Muscle of arm (tissue), 12 donors: ENCODE results near the gene CALHM1. TPM values are rescaled to one million over a fixed set of nuclear protein-coding genes. Genes with fewer than 3 reads are reported as not detected.
"Not testable (repeated sequence)": the region's sequence is repeated elsewhere in the genome, so short reads cannot be mapped to it uniquely, and the experiment has no call there.

Source experiments
- DNase-seq: peaks from one replicate; pipeline ENCODE4 v3.0.0-alpha.2; 2013
- polyA plus RNA-seq, 12 donors: library from polyadenylated mRNA; unstranded; fragments of 120-200 nt; gene quantifications; one replicate each; pipeline ENCODE4 v1.2.1, GENCODE V29; 2013; ENCODE audit not compliant: insufficient read length in 12 of 12

Gene CALHM1
- polyA plus RNA-seq, 12 donors: 0.17 TPM; not detected in 11

- no peak for DNase-seq
Measured at GRCh38 chr10:103429647-103430046, 29.1 kb downstream of the CALHM1 start.

DNA sequence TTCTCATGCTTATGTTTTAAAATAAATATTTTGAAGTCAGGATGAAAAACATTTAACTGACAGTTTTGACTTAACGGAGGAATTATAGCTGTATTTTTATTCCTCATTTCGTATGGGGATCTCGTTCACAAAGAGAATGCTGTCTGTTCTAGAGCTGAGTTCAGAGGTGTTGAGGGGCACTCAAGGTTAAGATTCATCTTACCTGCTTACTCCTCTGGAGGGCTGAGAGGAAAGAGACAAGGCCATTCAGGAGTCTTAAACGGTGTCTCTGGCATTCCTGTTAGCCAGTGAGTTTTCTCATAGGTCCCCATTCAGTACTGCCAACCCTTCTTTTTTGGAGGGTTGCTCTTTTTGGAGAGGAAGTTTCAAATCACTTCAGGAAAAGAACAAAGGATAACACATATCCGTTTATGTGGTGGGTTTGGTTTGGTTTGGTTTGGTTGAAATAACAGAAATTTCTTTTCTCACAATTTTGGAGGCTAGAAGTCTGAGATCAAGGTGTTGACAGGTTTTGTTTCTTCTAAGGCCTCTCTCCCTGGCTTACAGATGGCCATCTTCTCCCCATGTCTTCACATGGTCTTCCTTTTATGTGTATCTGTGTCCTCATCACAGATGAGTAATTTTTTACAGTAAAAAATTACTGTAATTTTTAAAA, 29.6 kb downstream of the CALHM1 start:
- DNase-seq: no peak

DNA sequence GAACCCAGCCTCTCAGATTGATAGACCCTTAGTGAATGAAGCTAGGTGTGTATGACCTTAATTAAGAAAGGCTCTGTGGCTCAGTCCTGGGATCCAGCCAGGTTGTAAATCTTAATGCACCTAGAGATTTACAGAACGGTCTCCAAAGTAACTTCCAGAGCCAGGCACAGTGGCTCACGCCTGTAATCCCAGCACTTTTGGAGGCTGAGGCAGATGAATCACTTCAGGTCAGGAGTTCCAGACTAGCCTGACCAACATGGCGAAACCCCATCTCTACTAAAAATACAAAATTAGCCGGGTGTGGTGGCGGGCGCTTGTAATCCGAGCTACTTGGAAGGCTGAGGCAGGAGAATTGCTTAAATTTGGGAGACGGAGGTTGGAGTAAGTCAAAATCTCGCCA, 30.8 kb downstream of the CALHM1 start:
- no peak for DNase-seq

GRCh38 chr10:103423748-103424147, 35.0 kb downstream of the CALHM1 start:
- DNase-seq: no peak

GRCh38 chr10:103419101-103419500, 39.6 kb downstream of the CALHM1 start:
- no peak for DNase-seq

DNA sequence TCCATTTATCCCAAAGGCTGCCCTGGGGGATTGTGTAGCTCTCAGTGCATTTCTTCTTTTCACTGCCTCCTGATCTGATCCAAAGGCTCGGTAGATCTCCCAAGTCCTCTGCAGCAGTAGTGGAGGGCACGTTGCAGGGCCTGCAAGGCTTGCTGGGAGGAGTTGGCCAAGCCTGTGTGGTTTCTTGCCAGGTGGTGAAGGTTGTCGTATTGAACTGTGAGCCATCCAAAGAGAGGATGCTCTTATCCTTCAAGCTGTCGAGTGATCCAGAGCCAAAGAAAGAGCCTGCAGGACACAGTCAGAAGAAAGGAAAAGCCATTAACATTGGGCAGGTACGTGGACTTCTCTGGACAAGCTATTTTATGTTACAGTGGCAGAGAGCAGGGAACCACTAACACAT, 41.1 kb downstream of the CALHM1 start:
- DNase-seq: no peak

GRCh38 chr10:103417148-103417469, 41.6 kb downstream of the CALHM1 start:
- not testable (repeated sequence) for DNase-seq

DNA sequence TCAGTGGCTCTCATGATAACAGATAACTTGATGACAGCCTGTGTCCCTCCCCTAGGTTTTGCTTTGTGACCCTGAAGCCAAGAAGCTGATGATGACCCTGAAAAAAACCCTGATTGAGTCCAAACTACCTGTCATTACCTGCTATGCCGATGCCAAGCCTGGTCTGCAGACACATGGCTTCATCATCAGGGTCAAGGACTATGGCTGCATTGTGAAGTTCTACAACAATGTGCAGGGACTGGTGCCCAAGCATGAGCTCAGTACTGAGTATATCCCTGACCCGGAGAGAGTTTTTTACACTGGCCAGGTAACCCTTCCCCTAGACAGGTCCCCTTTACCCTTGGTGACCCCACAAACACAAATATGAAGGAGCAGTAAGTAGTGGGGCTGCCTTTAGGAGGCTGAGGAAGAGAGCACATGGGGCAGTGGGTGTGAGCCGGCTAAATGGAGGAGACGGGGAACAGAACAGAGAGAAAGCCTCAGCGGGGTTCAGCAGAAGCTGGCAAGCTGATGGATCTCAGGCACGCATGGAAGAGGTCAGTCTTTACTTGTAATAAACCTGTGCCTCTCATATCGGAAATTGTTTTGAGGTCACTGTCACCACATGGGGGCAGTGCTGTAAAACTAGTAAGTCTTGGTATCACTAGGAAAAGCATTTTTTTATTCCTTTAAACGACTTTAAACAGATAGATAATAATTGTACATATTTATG, 42.1 kb downstream of the CALHM1 start:
- DNase-seq: peak; percentile 71

GRCh38 chr10:103415581-103415980, 43.1 kb downstream of the CALHM1 start:
- DNase-seq: no peak

DNA sequence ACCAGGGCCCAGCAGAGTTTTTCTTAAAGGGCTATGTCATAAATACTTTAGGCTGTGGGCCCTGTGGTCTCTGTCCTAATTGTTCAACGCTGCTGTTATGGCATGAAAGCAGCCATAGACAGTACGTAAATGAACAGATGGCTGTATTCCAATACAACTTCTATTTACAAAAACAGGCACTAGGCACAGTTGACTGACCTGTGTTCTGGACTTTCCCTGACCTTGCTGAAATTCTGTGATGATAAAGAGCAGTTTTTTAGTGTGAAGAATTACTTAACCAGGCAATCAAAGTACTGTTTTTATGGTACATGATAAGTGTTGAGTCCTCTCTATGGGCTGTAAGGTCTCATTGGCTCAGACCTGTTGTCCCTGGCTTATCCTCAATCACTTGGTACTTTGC, 45.1 kb downstream of the CALHM1 start:
- DNase-seq: no peak

Other genes starting within 250 kb of the CALHM1 start
- not detected for gene RPEL1, start 213.0 kb downstream of the CALHM1 start, polyA plus RNA-seq
- gene INA, start 181.8 kb downstream of the CALHM1 start, polyA plus RNA-seq: 1 to 10 TPM in 1 of 12 donors, under 1 TPM in 9, not detected in 2; 0.10 to 2.0 (median 0.30) TPM
- 10 to 100 TPM in 4 of 12 donors, 1 to 10 TPM in 7, not detected in 1; 6.9 to 14.9 (median 9.6) TPM for gene PCGF6, start 107.8 kb downstream of the CALHM1 start, polyA plus RNA-seq
- gene TAF5, start 90.9 kb downstream of the CALHM1 start, polyA plus RNA-seq: 1 to 10 TPM in 11 of 12 donors, not detected in 1; 3.8 to 6.4 (median 4.6) TPM
- gene ATP5MK, start 62.4 kb downstream of the CALHM1 start, polyA plus RNA-seq: 100 to 1,000 TPM in 11 of 12 donors, not detected in 1; 168 to 300 (median 270) TPM
- gene PDCD11, start 62.3 kb downstream of the CALHM1 start, polyA plus RNA-seq: 10 to 100 TPM in 11 of 12 donors, not detected in 1; 18.1 to 29.8 (median 25.1) TPM
- 10 to 100 TPM in 11 of 12 donors, not detected in 1; 10.3 to 35.4 (median 13.9) TPM for gene CALHM2, start 6.5 kb downstream of the CALHM1 start, polyA plus RNA-seq
- under 1 TPM in 1 of 12 donors, not detected in 11; 0.11 TPM for gene CALHM3, start 20.3 kb upstream of the CALHM1 start, polyA plus RNA-seq
- gene NEURL1, start 34.8 kb upstream of the CALHM1 start, polyA plus RNA-seq: 10 to 100 TPM in 10 of 12 donors, 1 to 10 TPM in 1, not detected in 1; 9.9 to 42.8 (median 19.1) TPM